SK-N-SH treated with all-trans-retinoic acid at 6 μM for 48 hours (cell line): ENCODE results near the gene CGNL1.

Source experiments
- ISL1 ChIP-seq: fragments of 250-450 bp; sonication (Bioruptor Pico); IDR thresholded peaks from 2 replicates; pipeline ENCODE4 v2.1.2; 2022; ENCODE audit warnings: mild to moderate bottlenecking, moderate library complexity
- RARB ChIP-seq: fragments of 250-450 bp; sonication (Bioruptor Pico); IDR thresholded peaks from 2 replicates; pipeline ENCODE4 v1.8.0; 2021; ENCODE audit warnings: mild to moderate bottlenecking, moderate library complexity
- ZC3H10 ChIP-seq: fragments of 250-450 bp; sonication (Bioruptor Pico); IDR thresholded peaks from 2 replicates; pipeline ENCODE4 v1.5.1; 2021; ENCODE audit warnings: mild to moderate bottlenecking, moderate library complexity
- ZFP3 ChIP-seq: fragments of 250-450 bp; sonication (Bioruptor Pico); IDR thresholded peaks from 2 replicates; pipeline ENCODE4 v1.5.0; 2020; ENCODE audit warnings: mild to moderate bottlenecking, moderate library complexity

- no peak for TF ChIP-seq ZFP3 (CRISPR knock-in tag)
- no peak for TF ChIP-seq RARB
- TF ChIP-seq ISL1 (CRISPR knock-in tag): no peak
- no peak for TF ChIP-seq ZC3H10 (CRISPR knock-in tag)
These were observed 10.7 kb downstream of the CGNL1 start for GRCh38 chr15:57386976-57387375.
